Prostate gland (tissue), 2 donors: Measurements from ENCODE around the gene EPHB2.

Source experiments
- CTCF ChIP-seq, 4 experiments: fragments of 200-600 bp in 2 of 4; fragments of 450-650 bp in 2 of 4; sonication (generic) in 2 of 4; IDR thresholded peaks; 1 replicate in 3 of 4; 2 replicates in 1 of 4; pipeline ENCODE4 v1.5.1; 2016 to 2019; ENCODE audit warnings: antibody characterized with exemption in 4 of 4, mild to moderate bottlenecking in 2 of 4, moderate library complexity in 2 of 4
- POLR2A ChIP-seq: fragments of 450-650 bp; IDR thresholded peaks from one replicate; pipeline ENCODE4 v1.6.1; 2016; ENCODE audit warnings: antibody characterized with exemption, mild to moderate bottlenecking
- POLR2AphosphoS5 ChIP-seq: sonication (generic); formaldehyde crosslinking; IDR thresholded peaks from one replicate; pipeline ENCODE4 v1.6.1; 2017; ENCODE audit warnings: antibody characterized with exemption

- TF ChIP-seq CTCF (IDR thresholded peaks at IDR 0.05) = no peak
- TF ChIP-seq POLR2AphosphoS5 = no peak
- no peak for TF ChIP-seq POLR2A
These were observed 209.5 kb downstream of the EPHB2 start for GRCh38 chr1:22920026-22920733.
